HFF-Myc (cell line): ENCODE measurements around the gene SURF4.

Experiments used
- DNase-seq: peaks from one replicate; pipeline ENCODE4 v3.0.0-alpha.2; 2011; ENCODE audit warnings: low read depth; ENCODE audit errors: extremely low read depth
- H3K4me3 ChIP-seq: replicated peaks from 2 replicates; pipeline ENCODE4 v1.5.1; 2011; ENCODE audit warnings: low read depth, mild to moderate bottlenecking, control low read depth, low read length
- CTCF ChIP-seq: IDR thresholded peaks from 2 replicates; pipeline ENCODE4 v1.5.1; 2012; ENCODE audit warnings: mild to moderate bottlenecking, low read depth, low read length, control low read depth; ENCODE audit errors: missing control alignments

Gene SURF4

GRCh38 chr9:133344071-133344470 is 31.8 kb downstream of the SURF4 start:
- no peak for TF ChIP-seq CTCF
- no peak for DNase-seq
- H3K4me3 ChIP-seq = no peak overlapping the region

- no peak overlapping the region for H3K4me3 ChIP-seq
- DNase-seq = no peak
- TF ChIP-seq CTCF = peak; percentile 42
Observed at GRCh38 chr9:133342570-133342969, 33.3 kb downstream of the SURF4 start.

- TF ChIP-seq CTCF = peak; percentile 42
- no peak overlapping the region for H3K4me3 ChIP-seq
- no peak for DNase-seq
Observed at GRCh38 chr9:133342069-133342406, 33.8 kb downstream of the SURF4 start.

DNA sequence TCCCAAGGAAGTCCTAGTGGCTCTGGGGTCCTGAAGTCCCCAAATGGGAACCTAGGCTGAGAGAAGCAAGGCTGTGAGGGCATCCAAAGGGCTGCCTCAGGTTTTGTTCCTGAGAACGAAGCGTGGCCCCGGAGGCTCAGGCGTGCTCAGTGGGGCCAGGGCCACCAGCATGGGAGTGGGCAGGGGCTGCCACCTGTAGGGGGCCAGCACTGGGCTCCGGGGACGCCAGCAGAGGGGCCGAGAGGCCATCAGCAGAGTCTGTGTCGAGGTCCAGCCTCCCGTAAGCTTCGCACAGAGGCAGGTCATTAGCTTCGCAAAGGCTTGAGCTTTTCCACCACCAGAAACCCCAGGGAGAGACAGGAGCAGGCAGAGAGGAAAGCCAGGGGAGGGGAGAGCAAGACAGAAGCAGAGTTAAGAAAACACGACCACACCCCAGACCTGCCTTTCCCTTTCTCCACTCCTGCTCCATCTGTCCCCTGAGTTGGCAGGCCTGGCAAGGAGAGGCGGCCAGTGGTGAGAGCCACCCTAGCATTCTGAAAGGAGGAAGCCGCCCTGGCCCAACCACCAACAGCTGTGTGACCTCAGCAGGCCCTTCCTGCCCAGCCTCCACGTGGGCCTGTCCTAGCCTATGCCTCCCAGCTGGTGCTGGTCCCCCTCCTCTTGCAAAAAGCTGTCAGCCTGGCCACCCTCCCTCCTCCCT is 34.3 kb downstream of the SURF4 start:
- no peak overlapping the region for H3K4me3 ChIP-seq
- no peak for DNase-seq
- TF ChIP-seq CTCF = no peak

DNA sequence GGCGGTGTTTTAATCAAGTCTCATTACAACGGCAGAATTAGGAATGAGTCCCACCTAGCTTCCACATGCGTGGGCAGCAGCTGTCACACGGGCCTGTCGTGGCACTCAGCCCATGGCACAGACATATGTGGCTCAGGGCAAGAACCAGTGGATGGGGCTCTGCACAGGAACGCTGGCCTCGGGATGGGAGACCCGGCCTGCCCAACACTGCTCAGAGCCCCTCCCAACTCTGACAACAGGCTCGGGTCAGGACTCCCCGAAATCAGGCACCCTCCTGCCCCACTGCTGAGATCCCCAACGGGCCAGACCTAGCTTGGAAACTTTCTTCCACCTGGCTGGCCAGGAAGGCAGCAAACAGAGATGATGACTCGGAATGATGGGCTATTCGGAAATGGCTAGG is 34.9 kb downstream of the SURF4 start:
- no peak overlapping the region for H3K4me3 ChIP-seq
- TF ChIP-seq CTCF = no peak

GRCh38 chr9:133340256-133340655 is 35.6 kb downstream of the SURF4 start:
- no peak for TF ChIP-seq CTCF
- no peak for DNase-seq

More for the DNA sequence above, 34.9 kb downstream of the SURF4 start:
- DNase-seq = no peak

GRCh38 chr9:133339641-133340040 is 36.2 kb downstream of the SURF4 start:
- no peak for DNase-seq
- no peak for TF ChIP-seq CTCF
- no peak overlapping the region for H3K4me3 ChIP-seq

More at GRCh38 chr9:133340256-133340655, 35.6 kb downstream of the SURF4 start:
- no peak overlapping the region for H3K4me3 ChIP-seq
